Sigmoid colon (tissue), 4 donors: ENCODE results near the gene LEUTX.

Source experiments
- EP300 ChIP-seq, 4 donors: sonication (generic); formaldehyde crosslinking; IDR thresholded peaks; one replicate each; pipeline ENCODE4 v1.6.1; 2017; ENCODE audit warnings: antibody characterized with exemption in 4 of 4
- POLR2A ChIP-seq, 2 donors: fragments of 450-650 bp; IDR thresholded peaks; one replicate each; pipeline ENCODE4 v1.6.1; 2016; ENCODE audit warnings: antibody characterized with exemption in 2 of 2, mild to moderate bottlenecking in 2 of 2, moderate library complexity in 2 of 2
- POLR2AphosphoS5 ChIP-seq, 4 donors: sonication (generic); formaldehyde crosslinking; IDR thresholded peaks; one replicate each; pipeline ENCODE4 v1.6.1; 2017; ENCODE audit warnings: antibody characterized with exemption in 4 of 4
- TF ChIP-seq, protein P1 (sequence below), 4 experiments: fragments of 450-650 bp in 3 of 4; fragments of 200-600 bp in 1 of 4; IDR thresholded peaks; one replicate each; pipeline ENCODE4 v1.5.1; 2016 to 2019; ENCODE audit warnings: antibody characterized with exemption in 4 of 4, mild to moderate bottlenecking in 3 of 4, moderate library complexity in 2 of 4

DNA sequence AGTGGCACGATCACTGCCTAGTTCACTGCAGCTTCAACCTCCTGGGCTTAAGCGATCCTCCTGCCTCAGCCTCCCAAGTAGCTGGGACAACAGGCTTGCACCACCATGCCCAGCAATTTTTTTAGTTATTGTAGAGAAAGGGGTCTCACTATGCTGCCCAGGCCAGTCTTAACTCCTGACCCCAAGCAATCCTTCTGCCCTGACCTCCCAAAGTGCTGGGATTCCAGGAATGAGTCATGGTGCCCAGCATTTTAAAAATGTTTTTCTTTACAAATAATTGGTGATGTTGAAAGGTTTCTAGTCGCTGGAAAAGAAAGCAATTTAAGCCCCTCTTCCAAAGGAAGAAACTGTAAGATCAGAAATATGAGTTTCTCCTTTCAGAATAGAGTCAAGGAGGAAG, 35.9 kb downstream of the LEUTX start:
- TF ChIP-seq, protein P1, sequence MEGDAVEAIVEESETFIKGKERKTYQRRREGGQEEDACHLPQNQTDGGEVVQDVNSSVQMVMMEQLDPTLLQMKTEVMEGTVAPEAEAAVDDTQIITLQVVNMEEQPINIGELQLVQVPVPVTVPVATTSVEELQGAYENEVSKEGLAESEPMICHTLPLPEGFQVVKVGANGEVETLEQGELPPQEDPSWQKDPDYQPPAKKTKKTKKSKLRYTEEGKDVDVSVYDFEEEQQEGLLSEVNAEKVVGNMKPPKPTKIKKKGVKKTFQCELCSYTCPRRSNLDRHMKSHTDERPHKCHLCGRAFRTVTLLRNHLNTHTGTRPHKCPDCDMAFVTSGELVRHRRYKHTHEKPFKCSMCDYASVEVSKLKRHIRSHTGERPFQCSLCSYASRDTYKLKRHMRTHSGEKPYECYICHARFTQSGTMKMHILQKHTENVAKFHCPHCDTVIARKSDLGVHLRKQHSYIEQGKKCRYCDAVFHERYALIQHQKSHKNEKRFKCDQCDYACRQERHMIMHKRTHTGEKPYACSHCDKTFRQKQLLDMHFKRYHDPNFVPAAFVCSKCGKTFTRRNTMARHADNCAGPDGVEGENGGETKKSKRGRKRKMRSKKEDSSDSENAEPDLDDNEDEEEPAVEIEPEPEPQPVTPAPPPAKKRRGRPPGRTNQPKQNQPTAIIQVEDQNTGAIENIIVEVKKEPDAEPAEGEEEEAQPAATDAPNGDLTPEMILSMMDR (IDR thresholded peaks at IDR 0.05): no peak
- no peak for TF ChIP-seq EP300 (IDR thresholded peaks at IDR 0.05)
- TF ChIP-seq POLR2A (IDR thresholded peaks at IDR 0.05): no peak
- no peak for TF ChIP-seq POLR2AphosphoS5 (IDR thresholded peaks at IDR 0.05)
